Motor neuron (in vitro differentiated cells): ENCODE results near the gene FXYD1. TPM values are rescaled to one million over a fixed set of nuclear protein-coding genes. Genes with fewer than 3 reads are reported as not detected.
A peak's percentile ranks its signal among the peaks of the same experiment; 100 is the strongest.

Source experiments
- ATAC-seq, 8 experiments: fragments of 200-7000 bp; cut with Tn5 transposase; replicated peaks in 6 of 8; 2 replicates each; pipeline ENCODE4 v1.8.0; 2021; ENCODE audit warnings: mild to moderate bottlenecking in 8 of 8, moderate library complexity in 8 of 8
- H3K27ac ChIP-seq, 2 donors: fragments of 250-450 bp; sonication (Bioruptor Pico); 2 replicates each; pipeline ENCODE4 v1.9.0; 2021; ENCODE audit warnings: antibody characterized with exemption in 2 of 2, mild to moderate bottlenecking in 2 of 2, moderate library complexity in 1 of 2
- H3K4me1 ChIP-seq, 2 donors: fragments of 250-450 bp; sonication (Bioruptor Pico); replicated peaks in 1 of 2; 2 replicates each; pipeline ENCODE4 v1.6.1; 2021; ENCODE audit warnings: antibody characterized with exemption in 2 of 2, mild to moderate bottlenecking in 2 of 2, moderate library complexity in 1 of 2
- H3K4me3 ChIP-seq, 5 donors: fragments of 250-450 bp; sonication (Bioruptor Pico); 2 replicates each; pipeline ENCODE4 v1.9.0; 2021; ENCODE audit warnings: antibody characterized with exemption in 5 of 5, mild to moderate bottlenecking in 5 of 5, moderate library complexity in 4 of 5
- WGBS, 10 experiments: fragments of 450-650 bp; shearing (Covaris generic); methylation state at CpG; one replicate each; pipeline ENCODE4 v1.0.0; 2022; 5-methylcytosine and 5-hydroxymethylcytosine counted together
- in situ Hi-C, 9 experiments: fragments of 400-800 bp; cut with MboI; loops; one replicate each; pipeline ENCODE4 v1.15.0; 2021; ENCODE audit warnings: low sequenced_read_pairs in 9 of 9, low pct_unique_long_range_greater_than_20kb in 2 of 9; ENCODE audit not compliant: unreplicated experiment in 9 of 9
- total RNA-seq, 8 experiments: library from RNA; unstranded; fragments of 300-600 nt; gene quantifications; 2 replicates each; pipeline versions ENCODE4 v1.2.3 to v1.2.4, GENCODE V29; 2022

Gene FXYD1
- total RNA-seq, 8 experiments from 2014 or later: 1.2 to 10.7 (median 3.1) TPM

- WGBS, 10 experiments: 90 to 100% (median 100%) methylated on average over 1 to 5 of the region's 7 CpGs; no CpG with 5 or more reads in 4 of the 10 experiments
- Histone ChIP-seq H3K4me1 (peaks cover 0 to 6% of the 10 kb centered on the region in 2 donors), H3K4me3 (no peak overlapping the region), H3K27ac (no peak overlapping the region)
- ATAC-seq: peak in 2 of 8 experiments; percentile 5 to 14
- in situ Hi-C loops: loop anchor here in 1 of 9 experiments (25.0 kb wide), 1 partner anchor 96 kb away; the partner anchor contains the start of gene USF2
Measured at GRCh38 chr19:35166100-35167063, 27.8 kb downstream of the FXYD1 start.

- no peak for ATAC-seq
- Histone ChIP-seq H3K4me1 (peaks cover 0 to 6% of the 10 kb centered on the region in 2 donors), H3K4me3 (no peak overlapping the region), H3K27ac (no peak overlapping the region)
- in situ Hi-C loops: loop anchor here in 1 of 9 experiments (25.0 kb wide), 1 partner anchor 95 kb away; the partner anchor contains the start of gene USF2
- WGBS, 10 experiments: 79 to 100% (median 89%) methylated on average over 2 to 4 of the region's 5 CpGs; no CpG with 5 or more reads in 3 of the 10 experiments
Measured at GRCh38 chr19:35167251-35168119, 28.9 kb downstream of the FXYD1 start.

- peak in 1 of 8 experiments; percentile 12 for ATAC-seq
- in situ Hi-C loops: loop anchor here in 1 of 9 experiments (25.0 kb wide), 1 partner anchor 94 kb away; the partner anchor contains the start of gene USF2
- H3K4me3 ChIP-seq: no peak overlapping the region
- peaks cover 0 to 6% of the 10 kb centered on the region in 2 donors for H3K4me1 ChIP-seq
- H3K27ac ChIP-seq: no peak overlapping the region
- 43 to 100% (median 78%) methylated on average over 1 to 3 of the region's 3 CpGs; no CpG with 5 or more reads in 2 of the 10 experiments for WGBS, 10 experiments
Measured at GRCh38 chr19:35168196-35168595, 29.6 kb downstream of the FXYD1 start.

- no peak for ATAC-seq
- peaks cover 0 to 6% of the 10 kb centered on the region in 2 donors for H3K4me1 ChIP-seq
- WGBS, 10 experiments: 44 to 100% (median 62%) methylated on average over 1 to 10 of the region's 18 CpGs; no CpG with 5 or more reads in 3 of the 10 experiments
- in situ Hi-C loops: loop anchor here in 1 of 9 experiments (25.0 kb wide), 1 partner anchor 93 kb away; the partner anchor contains the start of gene USF2
- no peak overlapping the region for H3K27ac ChIP-seq
- no peak overlapping the region for H3K4me3 ChIP-seq
Measured at GRCh38 chr19:35169221-35169995, 30.8 kb downstream of the FXYD1 start.

- ATAC-seq: no peak
- Histone ChIP-seq H3K27ac (no peak overlapping the region), H3K4me1 (peaks cover 0 to 6% of the 10 kb centered on the region in 2 donors), H3K4me3 (no peak overlapping the region)
- WGBS, 10 experiments: 0 to 92% (median 76%) methylated on average over 1 to 6 of the region's 7 CpGs; no CpG with 5 or more reads in 2 of the 10 experiments
- in situ Hi-C loops: loop anchor here in 1 of 9 experiments (25.0 kb wide), 1 partner anchor 92 kb away; the partner anchor contains the start of gene USF2
Measured at GRCh38 chr19:35170359-35171061, 31.9 kb downstream of the FXYD1 start.

GRCh38 chr19:35171730-35172129, 33.1 kb downstream of the FXYD1 start:
- H3K4me1 ChIP-seq: peaks cover 0 to 6% of the 10 kb centered on the region in 2 donors
- H3K4me3 ChIP-seq: no peak overlapping the region
- ATAC-seq: no peak
- in situ Hi-C loops: loop anchor here in 1 of 9 experiments (25.0 kb wide), 1 partner anchor 91 kb away; the partner anchor contains the start of gene USF2
- 0 to 100% (median 80%) methylated on average over 1 to 3 of the region's 3 CpGs; no CpG with 5 or more reads in 1 of the 10 experiments for WGBS, 10 experiments
- H3K27ac ChIP-seq: no peak overlapping the region

- no peak overlapping the region for H3K4me3 ChIP-seq
- ATAC-seq: no peak
- H3K4me1 ChIP-seq: peaks cover 0 to under 1% of the 10 kb centered on the region in 2 donors
- WGBS, 10 experiments: 90 to 100% (median 95%) methylated on average over 3 to 6 of the region's 6 CpGs
- in situ Hi-C loops: loop anchor here in 1 of 9 experiments (25.0 kb wide), 1 partner anchor 88 kb away; the partner anchor contains the start of gene USF2
- no peak overlapping the region for H3K27ac ChIP-seq
Measured at GRCh38 chr19:35174226-35174625, 35.6 kb downstream of the FXYD1 start.

GRCh38 chr19:35176181-35176570, 37.6 kb downstream of the FXYD1 start:
- Histone ChIP-seq H3K4me3 (no peak overlapping the region), H3K4me1 (no peaks in the 10 kb centered on the region), H3K27ac (no peak overlapping the region)
- ATAC-seq: no peak
- in situ Hi-C loops: no loop called here
- 0 to 90% (median 55%) methylated on average over 1 to 3 of the region's 3 CpGs; no CpG with 5 or more reads in 2 of the 10 experiments for WGBS, 10 experiments

- in situ Hi-C loops: no loop called here
- WGBS, 10 experiments: 31 to 100% (median 71%) methylated on average over 1 to 6 of the region's 7 CpGs
- H3K4me1 ChIP-seq: no peaks in the 10 kb centered on the region
- ATAC-seq: peak in 2 of 8 experiments; percentile 59 to 67
- no peak overlapping the region for H3K27ac ChIP-seq
- H3K4me3 ChIP-seq: no peak overlapping the region
Measured at GRCh38 chr19:35177377-35178274, 39.0 kb downstream of the FXYD1 start.

- WGBS, 10 experiments: 0 to 56% (median 10%) methylated on average over 1 to 2 of the region's 2 CpGs; no CpG with 5 or more reads in 4 of the 10 experiments
- no peaks in the 10 kb centered on the region for H3K4me1 ChIP-seq
- H3K4me3 ChIP-seq: no peak overlapping the region
- H3K27ac ChIP-seq: no peak overlapping the region
- ATAC-seq: no peak
- in situ Hi-C loops: no loop called here
Measured at GRCh38 chr19:35178701-35179100, 40.1 kb downstream of the FXYD1 start.
